Suprapubic skin (tissue), 4 donors: ENCODE results near the gene SCTR. TPM values are rescaled to one million over a fixed set of nuclear protein-coding genes. Genes with fewer than 3 reads are reported as not detected.

Experiments
- DNase-seq, 2 donors: peaks; one replicate each; pipeline ENCODE4 v3.0.0-alpha.2; 2019; ENCODE audit warnings: low spot score in 2 of 2
- H3K27ac ChIP-seq: fragments of 200-600 bp; sonication (generic); one replicate; pipeline ENCODE4 v1.5.1; 2019
- H3K27me3 ChIP-seq: fragments of 200-600 bp; sonication (generic); one replicate; pipeline ENCODE4 v1.5.1; 2019
- H3K36me3 ChIP-seq: fragments of 200-600 bp; sonication (generic); one replicate; pipeline ENCODE4 v1.5.1; 2019
- H3K4me1 ChIP-seq: fragments of 200-600 bp; sonication (generic); one replicate; pipeline ENCODE4 v1.5.1; 2019
- H3K4me3 ChIP-seq: fragments of 200-600 bp; sonication (generic); one replicate; pipeline ENCODE4 v1.5.1; 2019; ENCODE audit warnings: mild to moderate bottlenecking
- H3K9me3 ChIP-seq: fragments of 200-600 bp; sonication (generic); one replicate; pipeline ENCODE4 v1.5.1; 2019
- EP300 ChIP-seq: sonication (generic); formaldehyde crosslinking; IDR thresholded peaks from one replicate; pipeline ENCODE4 v1.6.1; 2017; ENCODE audit warnings: antibody characterized with exemption
- POLR2A ChIP-seq, 2 donors: fragments of 450-650 bp; IDR thresholded peaks; one replicate each; pipeline ENCODE4 v1.6.1; 2017; ENCODE audit warnings: antibody characterized with exemption in 2 of 2, mild to moderate bottlenecking in 2 of 2, moderate library complexity in 2 of 2
- POLR2AphosphoS5 ChIP-seq, 3 donors: sonication (generic); formaldehyde crosslinking; IDR thresholded peaks; one replicate each; pipeline ENCODE4 v1.6.1; 2017; ENCODE audit warnings: antibody characterized with exemption in 3 of 3
- WGBS: methylation state at CpG from one replicate; pipeline ENCODE4 v1.1.5; 2018; 5-methylcytosine and 5-hydroxymethylcytosine counted together
- total RNA-seq, 4 donors: library from RNA; depleted of rRNA; stranded (reverse); fragments of >200 nt; gene quantifications; one replicate each; pipeline ENCODE4 v1.1.0, GENCODE V29; 2016
- TF ChIP-seq, protein P1 (sequence below), 2 donors: fragments of 200-600 bp in 1 of 2; fragments of 450-650 bp in 1 of 2; sonication (generic) in 1 of 2; IDR thresholded peaks; one replicate each; pipeline ENCODE4 v1.5.1; 2016 to 2019; ENCODE audit warnings: antibody characterized with exemption in 2 of 2, mild to moderate bottlenecking in 1 of 2, moderate library complexity in 1 of 2

The SCTR gene
- total RNA-seq, 4 donors from 2014 or later: not detected

DNA sequence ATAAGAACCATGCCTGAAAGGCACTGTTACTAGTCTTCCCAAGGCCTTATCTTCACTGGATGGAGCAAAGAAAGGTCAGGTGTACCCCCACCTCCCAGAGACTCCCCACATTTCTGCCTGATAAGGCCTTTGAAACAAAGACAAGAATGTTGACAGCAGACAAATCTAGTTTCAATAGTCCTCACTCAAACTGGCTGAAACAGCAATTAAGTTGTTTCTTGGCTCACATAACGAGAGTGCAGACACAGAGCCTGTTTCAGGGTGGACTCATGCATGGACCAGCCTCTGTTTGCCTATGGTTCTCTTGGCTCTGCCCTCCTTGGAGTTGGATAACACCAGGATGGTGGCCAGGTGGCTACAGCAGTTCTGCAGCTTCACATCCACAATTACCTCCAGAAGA is 12.4 kb upstream of the SCTR start:
- Histone ChIP-seq H3K9me3 (peaks cover 12% of the 10 kb centered on the region), H3K4me3 (no peak overlapping the region), H3K27me3 (peaks cover 5% of the 10 kb centered on the region), H3K4me1 (no peaks in the 10 kb centered on the region), H3K36me3 (no peaks in the 10 kb centered on the region), H3K27ac (no peak overlapping the region)
- TF ChIP-seq POLR2A (IDR thresholded peaks at IDR 0.05): no peak
- TF ChIP-seq, protein P1, sequence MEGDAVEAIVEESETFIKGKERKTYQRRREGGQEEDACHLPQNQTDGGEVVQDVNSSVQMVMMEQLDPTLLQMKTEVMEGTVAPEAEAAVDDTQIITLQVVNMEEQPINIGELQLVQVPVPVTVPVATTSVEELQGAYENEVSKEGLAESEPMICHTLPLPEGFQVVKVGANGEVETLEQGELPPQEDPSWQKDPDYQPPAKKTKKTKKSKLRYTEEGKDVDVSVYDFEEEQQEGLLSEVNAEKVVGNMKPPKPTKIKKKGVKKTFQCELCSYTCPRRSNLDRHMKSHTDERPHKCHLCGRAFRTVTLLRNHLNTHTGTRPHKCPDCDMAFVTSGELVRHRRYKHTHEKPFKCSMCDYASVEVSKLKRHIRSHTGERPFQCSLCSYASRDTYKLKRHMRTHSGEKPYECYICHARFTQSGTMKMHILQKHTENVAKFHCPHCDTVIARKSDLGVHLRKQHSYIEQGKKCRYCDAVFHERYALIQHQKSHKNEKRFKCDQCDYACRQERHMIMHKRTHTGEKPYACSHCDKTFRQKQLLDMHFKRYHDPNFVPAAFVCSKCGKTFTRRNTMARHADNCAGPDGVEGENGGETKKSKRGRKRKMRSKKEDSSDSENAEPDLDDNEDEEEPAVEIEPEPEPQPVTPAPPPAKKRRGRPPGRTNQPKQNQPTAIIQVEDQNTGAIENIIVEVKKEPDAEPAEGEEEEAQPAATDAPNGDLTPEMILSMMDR (IDR thresholded peaks at IDR 0.05): no peak
- TF ChIP-seq EP300: no peak
- TF ChIP-seq POLR2AphosphoS5 (IDR thresholded peaks at IDR 0.05): no peak
- DNase-seq: no peak
- WGBS: 59% methylated on average over 1 of the region's 1 CpG

DNA sequence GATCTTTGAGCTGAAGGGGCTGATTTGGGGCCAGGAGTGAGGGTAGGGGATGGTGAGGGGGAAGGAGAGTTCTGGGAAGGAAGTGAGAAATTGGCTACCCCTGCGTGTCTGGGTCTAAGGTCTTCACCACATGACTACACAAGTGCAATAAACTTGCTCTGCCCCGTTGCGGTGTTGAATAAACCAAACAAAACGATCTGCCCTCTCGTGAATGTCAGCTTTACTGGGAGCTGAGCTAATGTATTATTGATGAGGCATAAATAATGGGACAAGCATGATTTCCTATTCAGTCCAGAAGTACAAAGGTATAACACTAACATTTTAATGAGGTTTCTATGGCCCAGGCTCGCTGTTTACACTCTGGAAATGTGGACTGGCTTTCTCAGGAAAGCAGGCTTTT is 11.9 kb upstream of the SCTR start:
- no peak for DNase-seq
- TF ChIP-seq, protein P1 (IDR thresholded peaks at IDR 0.05): no peak
- no peak for TF ChIP-seq POLR2AphosphoS5 (IDR thresholded peaks at IDR 0.05)
- TF ChIP-seq EP300: no peak
- no peak for TF ChIP-seq POLR2A (IDR thresholded peaks at IDR 0.05)
- WGBS: 74% methylated on average over 6 of the region's 6 CpGs
- H3K9me3 ChIP-seq: peaks cover 12% of the 10 kb centered on the region
- no peaks in the 10 kb centered on the region for H3K36me3 ChIP-seq
- H3K27me3 ChIP-seq: peaks cover 5% of the 10 kb centered on the region
- H3K4me1 ChIP-seq: no peaks in the 10 kb centered on the region
- H3K27ac ChIP-seq: no peak overlapping the region
- no peak overlapping the region for H3K4me3 ChIP-seq

DNA sequence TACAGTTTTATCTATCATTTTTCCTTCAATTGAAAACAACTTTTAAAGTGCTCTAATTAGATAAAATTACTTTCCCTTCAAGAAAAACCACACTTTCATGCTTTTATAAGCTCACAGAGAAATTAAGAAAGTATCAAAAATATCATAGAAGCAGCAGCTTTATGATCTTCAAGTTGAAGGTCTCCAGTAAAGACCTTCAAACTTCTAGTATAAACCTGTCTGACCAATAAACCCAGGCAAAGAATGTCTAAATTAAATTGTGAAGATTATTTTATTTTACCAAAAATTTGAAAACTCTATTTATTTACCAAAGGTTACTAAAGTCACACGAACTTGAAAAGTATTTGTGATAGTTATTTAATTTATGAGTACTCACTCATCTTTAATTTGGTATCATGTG is 9.3 kb upstream of the SCTR start:
- Histone ChIP-seq H3K4me1 (no peaks in the 10 kb centered on the region), H3K27ac (no peak overlapping the region), H3K27me3 (no peaks in the 10 kb centered on the region), H3K36me3 (no peaks in the 10 kb centered on the region), H3K9me3 (peaks cover 12% of the 10 kb centered on the region), H3K4me3 (no peak overlapping the region)
- TF ChIP-seq, protein P1 (IDR thresholded peaks at IDR 0.05): no peak
- TF ChIP-seq POLR2A (IDR thresholded peaks at IDR 0.05) (no peak), POLR2AphosphoS5 (IDR thresholded peaks at IDR 0.05) (no peak), EP300 (no peak)
- 83% methylated on average over 1 of the region's 1 CpG for WGBS
- DNase-seq: no peak

DNA sequence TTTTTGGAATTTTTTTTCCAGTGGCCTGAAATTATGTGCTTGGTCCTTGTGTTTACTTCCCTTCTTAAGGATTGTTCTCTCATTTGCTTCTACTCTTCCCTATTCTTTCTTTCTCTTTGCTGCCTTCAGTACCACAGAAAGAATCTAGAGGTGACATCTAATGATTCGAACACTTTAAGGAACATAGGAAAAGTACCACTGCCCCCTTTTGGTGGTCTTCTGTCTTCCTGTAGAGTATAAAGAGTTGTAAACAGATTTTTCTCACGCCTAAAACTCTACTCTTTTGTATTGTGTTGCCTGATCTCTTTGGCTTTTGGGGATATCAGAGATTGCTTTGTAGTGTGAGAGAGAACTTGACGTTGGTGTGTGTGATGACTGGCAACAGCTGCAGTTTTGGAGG is 7.0 kb upstream of the SCTR start:
- no peak for TF ChIP-seq POLR2AphosphoS5 (IDR thresholded peaks at IDR 0.05)
- TF ChIP-seq POLR2A (IDR thresholded peaks at IDR 0.05): no peak
- TF ChIP-seq, protein P1 (IDR thresholded peaks at IDR 0.05): no peak
- TF ChIP-seq EP300: no peak
- Histone ChIP-seq H3K4me3 (no peak overlapping the region), H3K4me1 (no peaks in the 10 kb centered on the region), H3K36me3 (no peaks in the 10 kb centered on the region), H3K9me3 (peaks cover 12% of the 10 kb centered on the region), H3K27me3 (peaks cover 11% of the 10 kb centered on the region), H3K27ac (no peak overlapping the region)
- DNase-seq: no peak
- WGBS: 39% methylated on average over 3 of the region's 3 CpGs

DNA sequence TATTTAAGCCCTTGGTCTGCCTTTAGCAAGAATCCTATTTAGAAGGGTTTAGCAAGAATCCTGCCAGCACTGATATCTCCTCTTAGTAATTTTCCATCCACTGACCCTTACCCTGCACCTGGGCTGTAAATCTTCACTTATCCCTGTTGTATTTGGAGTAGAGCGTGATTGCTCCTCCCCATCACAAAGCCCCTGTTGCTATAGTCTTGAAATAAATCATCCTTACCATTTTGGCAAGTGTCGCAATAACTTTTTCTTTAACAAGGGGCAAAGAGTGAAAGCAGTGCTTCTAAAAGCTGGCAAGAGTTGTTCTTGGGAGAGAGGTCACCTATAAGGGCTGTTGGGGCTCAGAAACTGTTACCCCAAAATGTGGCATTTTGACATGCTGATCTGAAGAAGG is 3.7 kb upstream of the SCTR start:
- peaks cover 44% of the 10 kb centered on the region for H3K27me3 ChIP-seq
- no peak for DNase-seq
- no peak overlapping the region for H3K27ac ChIP-seq
- no peaks in the 10 kb centered on the region for H3K36me3 ChIP-seq
- WGBS: 82% methylated on average over 2 of the region's 2 CpGs
- H3K4me3 ChIP-seq: no peak overlapping the region
- peaks cover 9% of the 10 kb centered on the region for H3K4me1 ChIP-seq
- TF ChIP-seq, protein P1 (IDR thresholded peaks at IDR 0.05): no peak
- TF ChIP-seq POLR2AphosphoS5 (IDR thresholded peaks at IDR 0.05) (no peak), EP300 (no peak), POLR2A (IDR thresholded peaks at IDR 0.05) (no peak)
- H3K9me3 ChIP-seq: no peaks in the 10 kb centered on the region
